GM12878 (cell line): ENCODE results near the gene UBE2QL1. TPM values are rescaled to one million over a fixed set of nuclear protein-coding genes. Genes with fewer than 3 reads are reported as not detected.

Experiments used
- ATAC-seq: fragments of 200-7000 bp; cut with Tn5 transposase; 3 replicates; pipeline ENCODE4 v1.9.1; 2020; ENCODE audit warnings: mild to moderate bottlenecking, moderate library complexity
- BruUV-seq: library from RNA; stranded (reverse); fragments of 400-500 nt; replicated peaks from 2 replicates; lab custom pipeline; 2021; lab: Mats Ljungman, UMichigan
- CTCF ChIA-PET: fragments of 300-600 bp; sonication (Branson Sonifier 250); formaldehyde crosslinking; extraction: SDS; loops from one replicate; lab custom pipeline; 2021; ENCODE audit warnings: inconsistent platforms; lab: Yijun Ruan, JAX
- POLR2A ChIA-PET: fragments of 350-600 bp; formaldehyde crosslinking; extraction: SDS; loops from one replicate; lab custom pipeline; 2021; ENCODE audit warnings: inconsistent platforms; lab: Charles Lee
- RAD21 ChIA-PET: fragments of 300-600 bp; sonication (Branson Sonifier 250); formaldehyde crosslinking; loops from one replicate; lab custom pipeline; 2023; ENCODE audit warnings: antibody characterized with exemption; ENCODE audit not compliant: unreplicated experiment; lab: Charles Lee
- SMC1A ChIA-PET: fragments of 300-600 bp; sonication (Branson Sonifier 250); formaldehyde crosslinking; loops from one replicate; lab custom pipeline; 2023; ENCODE audit not compliant: unreplicated experiment, uncharacterized antibody; lab: Charles Lee
- DNase-seq: peaks from one replicate; pipeline ENCODE4 v3.0.0-alpha.2; 2011; ENCODE audit warnings: low read depth, low spot score
- FAIRE-seq: peaks from 3 replicates; lab custom pipeline; 2011; peaks lifted over from hg19 to GRCh38; lab: Jason Lieb, UNC
- H2AFZ ChIP-seq: 2 replicates; pipeline ENCODE4 v1.6.0; 2011; ENCODE audit warnings: low read depth, low read length, control low read depth; ENCODE audit not compliant: control insufficient read depth
- H3K27ac ChIP-seq: 2 replicates; pipeline ENCODE4 v1.5.1; 2011; ENCODE audit warnings: control low read depth; ENCODE audit not compliant: control insufficient read depth, insufficient read depth
- H3K27me3 ChIP-seq, 2 experiments: replicated peaks in 1 of 2; 2 replicates each; pipeline versions ENCODE4 v1.6.0 to v1.6.1; 2011; ENCODE audit warnings: low read length in 1 of 2; ENCODE audit not compliant: control insufficient read depth in 2 of 2, insufficient read depth in 2 of 2
- H3K36me3 ChIP-seq, 2 experiments: 2 replicates each; pipeline ENCODE4 v1.5.1; 2011; ENCODE audit warnings: low read length in 1 of 2; ENCODE audit not compliant: control insufficient read depth in 2 of 2, insufficient read depth in 2 of 2
- H3K4me1 ChIP-seq: 2 replicates; pipeline ENCODE4 v1.6.1; 2011; ENCODE audit warnings: mild to moderate bottlenecking, low read length, moderate library complexity, mixed read lengths; ENCODE audit not compliant: control insufficient read depth, insufficient read depth
- H3K4me2 ChIP-seq: 2 replicates; pipeline ENCODE4 v1.6.0; 2011; ENCODE audit warnings: control low read depth; ENCODE audit not compliant: control insufficient read depth, insufficient read depth
- H3K4me3 ChIP-seq: fragments of 200-600 bp; sonication (generic); 2 replicates; pipeline ENCODE4 v1.5.1; 2016
- H3K79me2 ChIP-seq: 2 replicates; pipeline ENCODE4 v1.6.0; 2011; ENCODE audit warnings: low read length; ENCODE audit not compliant: control insufficient read depth, insufficient read depth
- H3K9ac ChIP-seq: 2 replicates; pipeline ENCODE4 v1.8.0; 2011; ENCODE audit warnings: low read length, control low read depth, mixed read lengths; ENCODE audit not compliant: control insufficient read depth, insufficient read depth
- H3K9me3 ChIP-seq: replicated peaks from 3 replicates; pipeline ENCODE4 v1.5.1; 2011; ENCODE audit warnings: mild to moderate bottlenecking, low read length; ENCODE audit not compliant: control insufficient read depth, insufficient read depth
- H4K20me1 ChIP-seq: 2 replicates; pipeline ENCODE4 v1.6.0; 2011; ENCODE audit not compliant: control insufficient read depth, insufficient read depth
- SPI1 ChIP-seq: IDR thresholded peaks from 2 replicates; pipeline ENCODE4 v1.6.1; 2011; ENCODE audit warnings: low read depth, mild to moderate bottlenecking, low read length, moderate library complexity, borderline replicate concordance; ENCODE audit not compliant: insufficient read depth
- WGBS: methylation state at CpG from one replicate; pipeline ENCODE4 v1.1.6; 2016; ENCODE audit warnings: low lambda C conversion rate; ENCODE audit not compliant: insufficient replicate concordance, insufficient coverage; ENCODE audit errors: missing lambda C conversion rate; 5-methylcytosine and 5-hydroxymethylcytosine counted together
- in situ Hi-C: fragments of 300-500 bp; cut with MboI; formaldehyde crosslinking; loops from 9 replicates; pipeline ENCODE4 v1.14.3; 2018; ENCODE audit warnings: mixed read lengths
- intact Hi-C: fragments of 100-400 bp; cut with micrococcal nuclease; formaldehyde crosslinking; loops from one replicate; pipeline ENCODE4 v1.14.2; 2022; ENCODE audit not compliant: unreplicated experiment
- polyA plus RNA-seq, 11 experiments: library from polyadenylated mRNA; depleted of rRNA in 4 of 11; unstranded in 6 of 11; stranded (reverse) in 5 of 11; fragments of >200 nt; fragmentation: Nextera tagmentation in 4 of 11; fragmentation: Illumina TruSeq in 1 of 11; extraction: Ambion mirVana in 4 of 11; extraction: Trizol in 1 of 11; gene quantifications; 1 replicate in 1 of 11; 2 replicates in 10 of 11; pipeline versions ENCODE4 v1.2.1 to v1.2.3, GENCODE V29; 2011 to 2016; ENCODE audit warnings: inconsistent platforms in 2 of 11, missing spikeins in 2 of 11, low read depth in 1 of 11
- total RNA-seq, 4 experiments: library from RNA; depleted of rRNA in 3 of 4; stranded (reverse); fragments of >200 nt in 3 of 4; fragmentation: Illumina TruSeq in 1 of 4; extraction: Trizol in 1 of 4; gene quantifications; 2 replicates each; pipeline versions ENCODE4 v1.2.1 to v1.2.3, GENCODE V29; 2013 to 2021
- TF ChIP-seq, protein P1 (sequence below): fragments of 450-650 bp; IDR thresholded peaks from 2 replicates; pipeline ENCODE4 v1.6.1; 2016; ENCODE audit warnings: mild to moderate bottlenecking
- TF ChIP-seq, protein P2 (sequence below): IDR thresholded peaks from 2 replicates; pipeline ENCODE4 v1.6.1; 2011; ENCODE audit warnings: borderline replicate concordance, low read depth, mild to moderate bottlenecking, moderate library complexity, low read length; ENCODE audit not compliant: insufficient read depth, poor library complexity, severe bottlenecking

UBE2QL1 gene
- total and polyA plus RNA-seq, 10 of the 15 experiments (the other 5 are each of a cell fraction or from before 2014, with no cell fraction given) = 0.03 to 0.62 (median 0.04) TPM; not detected in 6

DNA sequence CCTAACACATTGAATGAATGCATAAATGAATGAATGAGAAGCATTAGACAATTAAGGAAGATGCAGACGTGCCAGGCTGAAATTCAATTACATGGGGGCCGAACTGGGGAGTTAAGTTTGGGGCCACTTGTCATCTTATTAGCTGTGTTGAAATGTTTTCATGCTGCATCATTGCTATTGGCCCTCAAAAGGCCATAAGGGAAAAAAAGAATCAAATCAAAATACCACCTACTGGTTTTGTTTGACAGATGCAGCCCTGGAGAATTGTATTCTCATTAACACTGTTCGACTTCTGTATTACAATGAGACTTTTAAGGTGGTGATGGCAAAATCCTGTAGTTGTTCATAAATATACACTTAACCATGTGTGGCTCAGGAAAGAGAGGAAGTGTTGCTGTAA is 38.4 kb downstream of the UBE2QL1 start:
- intact Hi-C loops = loop anchor here (5.0 kb wide), 1 partner anchor 145 kb away; the partner anchor contains the start of genes NSUN2 and SRD5A1
- H3K4me3 ChIP-seq = no peak overlapping the region
- peaks cover 58% of the 10 kb centered on the region for H3K4me1 ChIP-seq
- H3K27me3 ChIP-seq = no peaks in the 10 kb centered on the region
- no peak overlapping the region for H3K27ac ChIP-seq
- H3K9me3 ChIP-seq = no peaks in the 10 kb centered on the region; the same call in 2 of the 3 replicates
- in situ Hi-C loops = no loop called here
- H3K79me2 ChIP-seq = no peaks in the 10 kb centered on the region
- no peak for DNase-seq
- POLR2A ChIA-PET = no interaction called here
- no peak for FAIRE-seq
- SMC1A ChIA-PET = interaction anchor here (1.9 to 2.8 kb wide), 2 partner anchors 12 to 108 kb away, joined by 5 to 15 read pairs; partner anchors contain the start of gene MED10
- no peak overlapping the region for H3K9ac ChIP-seq
- BruUV-seq = no TSS peak
- no peak overlapping the region for H3K4me2 ChIP-seq
- RAD21 ChIA-PET = interaction anchor here (0.9 to 1.1 kb wide), 2 partner anchors 8 to 214 kb away, joined by 3 read pairs; no protein-coding TSS in a partner anchor
- TF ChIP-seq, protein P1, sequence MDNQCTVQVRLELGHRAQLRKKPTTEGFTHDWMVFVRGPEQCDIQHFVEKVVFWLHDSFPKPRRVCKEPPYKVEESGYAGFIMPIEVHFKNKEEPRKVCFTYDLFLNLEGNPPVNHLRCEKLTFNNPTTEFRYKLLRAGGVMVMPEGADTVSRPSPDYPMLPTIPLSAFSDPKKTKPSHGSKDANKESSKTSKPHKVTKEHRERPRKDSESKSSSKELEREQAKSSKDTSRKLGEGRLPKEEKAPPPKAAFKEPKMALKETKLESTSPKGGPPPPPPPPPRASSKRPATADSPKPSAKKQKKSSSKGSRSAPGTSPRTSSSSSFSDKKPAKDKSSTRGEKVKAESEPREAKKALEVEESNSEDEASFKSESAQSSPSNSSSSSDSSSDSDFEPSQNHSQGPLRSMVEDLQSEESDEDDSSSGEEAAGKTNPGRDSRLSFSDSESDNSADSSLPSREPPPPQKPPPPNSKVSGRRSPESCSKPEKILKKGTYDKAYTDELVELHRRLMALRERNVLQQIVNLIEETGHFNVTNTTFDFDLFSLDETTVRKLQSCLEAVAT = no peak
- peak; percentile 11; the same call in 1 of the 2 replicates for TF ChIP-seq SPI1
- TF ChIP-seq, protein P2, sequence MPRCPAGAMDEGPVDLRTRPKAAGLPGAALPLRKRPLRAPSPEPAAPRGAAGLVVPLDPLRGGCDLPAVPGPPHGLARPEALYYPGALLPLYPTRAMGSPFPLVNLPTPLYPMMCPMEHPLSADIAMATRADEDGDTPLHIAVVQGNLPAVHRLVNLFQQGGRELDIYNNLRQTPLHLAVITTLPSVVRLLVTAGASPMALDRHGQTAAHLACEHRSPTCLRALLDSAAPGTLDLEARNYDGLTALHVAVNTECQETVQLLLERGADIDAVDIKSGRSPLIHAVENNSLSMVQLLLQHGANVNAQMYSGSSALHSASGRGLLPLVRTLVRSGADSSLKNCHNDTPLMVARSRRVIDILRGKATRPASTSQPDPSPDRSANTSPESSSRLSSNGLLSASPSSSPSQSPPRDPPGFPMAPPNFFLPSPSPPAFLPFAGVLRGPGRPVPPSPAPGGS = no peak
- TF ChIP-seq, all 136 proteins: peak for 1
- Histone ChIP-seq H3K36me3 (no peaks in the 10 kb centered on the region), H2AFZ (no peak overlapping the region), H4K20me1 (no peaks in the 10 kb centered on the region)
- 82% methylated on average over 3 of the region's 3 CpGs for WGBS
- no peak for ATAC-seq
- CTCF ChIA-PET = interaction anchor here (2.3 kb wide), 1 partner anchor 10 kb away, joined by 7 read pairs; no protein-coding TSS in a partner anchor
